ENCODE data around the gene TTC21B.

DNA sequence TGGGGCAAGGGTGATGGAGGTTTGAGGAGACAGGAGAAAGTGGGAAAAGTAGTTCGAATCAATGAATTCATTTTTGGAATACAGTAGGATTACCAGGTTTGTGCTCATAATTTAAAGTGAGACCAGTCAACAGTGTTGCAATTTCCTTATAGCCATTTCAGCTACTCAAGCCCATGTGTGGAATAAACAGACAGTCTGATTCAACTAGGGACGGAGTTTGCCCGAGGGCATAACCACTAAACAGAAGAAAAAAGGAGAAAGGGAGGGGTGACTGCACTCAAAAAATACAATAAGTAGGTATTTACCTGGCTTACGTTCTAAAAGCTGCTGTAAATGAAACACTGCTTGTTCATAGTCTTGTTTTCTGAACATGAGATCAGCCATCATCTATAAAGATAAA lies 55.2 kb downstream of the TTC21B start:
- TF ChIP-seq BHLHE40 (IDR thresholded peaks at IDR 0.05; ENCODE audit: borderline replicate concordance): no peak
- no peak for TF ChIP-seq FOXM1 (IDR thresholded peaks at IDR 0.05; ENCODE audit: borderline replicate concordance)
- no peak for TF ChIP-seq SUZ12 (IDR thresholded peaks at IDR 0.05)
- no peak for TF ChIP-seq NFRKB (IDR thresholded peaks at IDR 0.05)
